Central memory CD8-positive, alpha-beta T cell (primary cell): Measurements from ENCODE around the gene CHAF1B.

Experiments used
- ATAC-seq: fragments of 150-1000 bp; cut with Tn5 transposase; replicated peaks from 2 replicates; pipeline ENCODE4 v1.10.0; 2022; ENCODE audit warnings: mild to moderate bottlenecking, moderate FRiP score, moderate number of reproducible peaks; ENCODE audit not compliant: poor library complexity, severe bottlenecking; ENCODE audit errors: extremely low read depth
- DNase-seq, 2 donors: peaks; one replicate each; pipeline ENCODE4 v3.0.0; 2021; ENCODE audit warnings: low spot score in 2 of 2
- H3K27ac Mint-ChIP-seq: one replicate; pipeline ENCODE4 v1.8.0; 2022; ENCODE audit warnings: low read depth, mild to moderate bottlenecking, moderate library complexity, mixed read lengths
- H3K27me3 Mint-ChIP-seq: one replicate; pipeline ENCODE4 v1.8.0; 2022; ENCODE audit warnings: mixed read lengths
- H3K36me3 Mint-ChIP-seq: one replicate; pipeline ENCODE4 v1.8.0; 2022; ENCODE audit warnings: mild to moderate bottlenecking, moderate library complexity, mixed read lengths; ENCODE audit not compliant: insufficient read depth
- H3K4me1 Mint-ChIP-seq: one replicate; pipeline ENCODE4 v1.8.0; 2022; ENCODE audit warnings: mixed read lengths
- H3K4me3 Mint-ChIP-seq: one replicate; pipeline ENCODE4 v1.8.0; 2022; ENCODE audit warnings: mild to moderate bottlenecking, moderate library complexity, mixed read lengths
- H3K9me3 Mint-ChIP-seq: one replicate; pipeline ENCODE4 v1.8.0; 2022; ENCODE audit warnings: mixed read lengths

The CHAF1B gene

DNA sequence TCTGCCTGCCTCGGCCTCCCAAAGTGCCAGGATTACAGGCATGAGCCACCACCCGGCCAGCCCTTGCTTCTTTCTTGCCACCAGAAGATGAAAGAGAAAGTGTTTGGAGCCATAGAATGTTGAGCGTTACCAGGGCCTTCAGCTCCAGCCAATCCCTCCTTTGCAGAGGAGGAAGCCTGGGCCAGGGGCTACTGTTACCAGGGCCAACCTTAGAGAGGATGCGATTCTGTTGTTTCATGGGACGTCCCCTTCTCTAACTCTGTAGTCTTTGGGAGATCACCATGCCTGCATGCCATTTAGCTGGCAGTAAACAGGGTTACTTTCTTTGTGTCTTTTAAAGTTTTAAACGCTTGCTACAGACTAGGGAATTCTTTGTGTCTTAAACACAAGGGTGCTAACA, 49.0 kb downstream of the CHAF1B start:
- ATAC-seq, result no peak
- no peaks in the 10 kb centered on the region for H3K9me3 Mint-ChIP-seq

DNA sequence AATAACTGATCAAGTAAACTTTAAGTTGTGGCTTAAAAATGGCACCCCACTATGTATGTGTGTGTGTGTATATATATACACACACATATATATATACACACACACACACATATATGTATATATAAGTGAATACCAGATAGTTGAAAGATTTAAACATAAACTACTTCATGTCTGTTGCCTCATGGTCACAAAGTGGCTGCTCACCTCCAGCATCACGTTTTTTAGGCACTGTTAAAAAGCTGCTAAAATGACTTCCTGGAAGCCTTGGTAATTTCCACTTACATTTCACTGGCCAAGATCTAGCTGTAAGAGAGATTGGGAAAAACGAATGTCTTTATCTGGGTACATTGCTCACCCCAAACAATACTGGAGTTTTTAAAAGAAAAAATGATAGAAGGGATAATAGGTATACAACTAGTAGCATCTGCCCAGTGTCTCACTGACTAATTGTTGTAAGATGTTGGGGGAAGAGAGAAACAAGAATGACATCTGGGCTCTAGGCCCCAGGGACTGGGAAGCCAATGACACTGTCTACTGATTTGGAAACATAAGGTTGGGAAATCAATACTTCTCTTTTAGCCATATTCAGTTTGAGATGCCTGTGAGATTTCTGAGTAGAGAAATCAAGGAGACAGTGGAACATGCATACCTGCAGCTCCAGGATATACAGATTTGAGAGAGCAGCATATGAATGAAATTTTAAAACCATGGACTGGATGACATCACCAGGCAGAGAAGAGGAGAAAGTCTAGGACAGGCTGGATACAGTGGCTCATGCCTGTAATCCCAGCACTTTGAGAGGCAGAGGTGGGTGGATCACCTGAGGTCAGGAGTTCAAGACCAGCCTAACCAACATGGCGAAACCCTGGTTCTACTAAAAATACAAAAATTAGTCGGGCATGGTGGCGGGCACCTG, 51.9 kb downstream of the CHAF1B start:
- H3K9me3 Mint-ChIP-seq, result no peaks in the 10 kb centered on the region
- H3K27me3 Mint-ChIP-seq, result peaks cover 29% of the 10 kb centered on the region
- no peak for ATAC-seq
- no peak overlapping the region for H3K4me3 Mint-ChIP-seq
- H3K27ac Mint-ChIP-seq, result no peak overlapping the region
- DNase-seq, result no peak
- H3K36me3 Mint-ChIP-seq, result no peaks in the 10 kb centered on the region
- no peaks in the 10 kb centered on the region for H3K4me1 Mint-ChIP-seq

More for the DNA sequence above, 49.0 kb downstream of the CHAF1B start:
- peaks cover 15% of the 10 kb centered on the region for H3K4me1 Mint-ChIP-seq
- H3K4me3 Mint-ChIP-seq, result no peak overlapping the region
- no peak overlapping the region for H3K27ac Mint-ChIP-seq
- peaks cover 33% of the 10 kb centered on the region for H3K27me3 Mint-ChIP-seq
- H3K36me3 Mint-ChIP-seq, result no peaks in the 10 kb centered on the region
- DNase-seq, result no peak

DNA sequence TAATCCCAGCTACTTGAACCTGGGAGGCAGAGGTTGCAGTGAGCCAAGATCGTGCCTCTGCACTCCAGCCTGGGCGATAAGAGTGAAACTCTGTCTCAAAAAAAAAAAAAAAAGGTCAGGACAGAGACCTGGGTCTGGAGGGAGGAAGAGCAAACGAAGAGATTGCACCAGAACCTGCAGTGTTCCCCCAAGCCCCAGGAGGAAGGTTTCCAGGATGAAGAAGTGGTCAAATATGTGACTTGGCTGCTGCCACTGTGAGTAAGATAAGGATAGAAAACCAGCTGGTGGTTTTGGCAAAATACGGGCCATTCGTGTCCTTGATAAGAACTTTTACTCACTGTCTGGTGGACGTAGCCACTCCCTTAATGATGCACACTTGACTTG, 52.5 kb downstream of the CHAF1B start:
- H3K9me3 Mint-ChIP-seq, result no peaks in the 10 kb centered on the region
- H3K4me3 Mint-ChIP-seq, result no peak overlapping the region
- ATAC-seq (no peak), DNase-seq (no peak)
- H3K36me3 Mint-ChIP-seq, result no peaks in the 10 kb centered on the region
- no peak overlapping the region for H3K27ac Mint-ChIP-seq
- peaks cover 29% of the 10 kb centered on the region for H3K27me3 Mint-ChIP-seq
- no peaks in the 10 kb centered on the region for H3K4me1 Mint-ChIP-seq

DNA sequence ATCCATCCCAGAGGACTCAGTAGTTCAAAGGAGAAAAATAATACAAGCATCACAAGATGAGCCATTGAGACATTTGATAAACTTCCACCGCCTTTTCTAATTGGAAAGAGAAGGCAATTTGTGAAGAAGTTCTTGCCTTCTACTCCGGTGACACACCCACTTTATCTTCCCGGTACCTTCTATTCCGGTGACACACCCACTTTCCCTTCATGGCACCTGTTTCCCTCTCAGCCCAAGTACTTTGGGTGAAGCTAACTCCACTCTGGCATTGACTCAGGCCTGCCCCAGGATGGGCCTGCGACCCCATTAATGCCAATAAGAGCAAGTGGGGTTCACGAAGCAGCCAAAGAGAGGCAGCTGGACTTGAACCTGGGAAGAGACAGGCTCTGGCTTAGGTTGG, 56.5 kb downstream of the CHAF1B start:
- Mint-ChIP-seq H3K4me3 (no peak overlapping the region), H3K4me1 (no peaks in the 10 kb centered on the region), H3K36me3 (no peaks in the 10 kb centered on the region), H3K9me3 (no peaks in the 10 kb centered on the region), H3K27me3 (peaks cover 31% of the 10 kb centered on the region), H3K27ac (no peak overlapping the region)
- no peak for DNase-seq
- no peak for ATAC-seq

DNA sequence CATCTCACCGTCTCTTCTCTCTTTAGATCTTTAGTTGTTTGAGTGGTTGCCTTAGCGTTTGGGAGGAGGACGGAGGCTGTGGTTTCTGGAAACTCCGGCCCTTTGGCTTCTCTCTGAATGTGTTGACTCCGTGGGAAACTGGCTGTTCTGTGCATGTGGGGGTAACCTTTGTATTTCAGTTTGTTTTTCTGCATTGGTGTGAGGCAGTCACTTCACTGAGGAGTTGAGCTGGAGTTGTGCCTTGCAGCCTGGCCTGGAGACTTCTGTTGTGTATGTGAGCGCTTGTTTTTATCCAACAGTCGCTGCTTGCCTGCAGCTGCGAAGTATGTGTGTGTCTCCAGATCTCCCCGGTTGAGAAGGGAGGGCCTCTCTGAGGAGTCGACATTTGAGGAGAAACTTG, 61.1 kb downstream of the CHAF1B start:
- H3K36me3 Mint-ChIP-seq, result no peaks in the 10 kb centered on the region
- DNase-seq (no peak), ATAC-seq (no peak)
- no peak overlapping the region for H3K27ac Mint-ChIP-seq
- H3K9me3 Mint-ChIP-seq, result no peaks in the 10 kb centered on the region
- H3K4me1 Mint-ChIP-seq, result no peaks in the 10 kb centered on the region
- peaks cover 39% of the 10 kb centered on the region for H3K27me3 Mint-ChIP-seq
- H3K4me3 Mint-ChIP-seq, result no peak overlapping the region

DNA sequence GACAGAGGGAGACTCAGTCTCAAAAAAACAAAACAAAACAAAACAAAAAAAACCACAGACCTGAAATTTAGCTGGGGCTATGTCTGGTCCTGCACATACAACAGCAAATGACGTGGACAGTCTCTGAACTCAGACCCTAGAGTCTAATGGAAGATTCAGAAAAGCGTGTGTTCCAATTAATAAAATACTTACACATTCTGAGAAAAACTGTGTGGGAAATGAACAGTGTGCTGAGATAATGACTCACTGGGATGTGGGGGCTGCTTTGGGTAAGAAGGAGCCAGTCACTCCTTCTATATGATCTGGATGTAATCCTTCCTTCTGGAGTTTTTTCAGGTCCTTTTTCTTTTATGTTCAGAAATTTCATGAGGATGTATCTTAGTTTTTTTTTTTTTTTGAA, 65.3 kb downstream of the CHAF1B start:
- ATAC-seq, result no peak
- Mint-ChIP-seq H3K36me3 (no peaks in the 10 kb centered on the region), H3K9me3 (no peaks in the 10 kb centered on the region), H3K27me3 (peaks cover 30% of the 10 kb centered on the region), H3K4me3 (no peak overlapping the region), H3K27ac (no peak overlapping the region), H3K4me1 (no peaks in the 10 kb centered on the region)
- DNase-seq, result no peak

DNA sequence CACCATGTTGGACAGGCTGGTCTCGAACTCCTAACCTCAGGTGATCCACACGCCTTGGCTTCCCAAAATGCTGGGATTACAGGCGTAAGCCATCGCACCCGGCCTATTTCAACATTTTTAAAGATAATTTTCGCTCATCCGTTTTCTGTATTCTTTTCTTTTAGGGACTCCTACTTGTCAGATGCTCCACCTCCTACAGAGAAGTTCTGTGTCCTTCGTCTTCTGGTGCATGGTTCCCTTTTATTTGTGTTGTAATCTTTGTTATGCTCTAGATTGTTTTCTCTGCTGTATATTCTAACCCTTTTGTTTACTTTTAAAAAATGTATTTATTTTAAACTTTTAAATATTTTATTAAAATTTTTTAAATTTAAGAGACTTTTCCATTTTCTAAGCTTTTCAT, 66.3 kb downstream of the CHAF1B start:
- H3K27me3 Mint-ChIP-seq, result peaks cover 33% of the 10 kb centered on the region
- H3K9me3 Mint-ChIP-seq, result no peaks in the 10 kb centered on the region
- H3K4me3 Mint-ChIP-seq, result no peak overlapping the region
- no peaks in the 10 kb centered on the region for H3K4me1 Mint-ChIP-seq
- H3K27ac Mint-ChIP-seq, result no peak overlapping the region
- H3K36me3 Mint-ChIP-seq, result no peaks in the 10 kb centered on the region
- no peak for ATAC-seq
- no peak for DNase-seq

DNA sequence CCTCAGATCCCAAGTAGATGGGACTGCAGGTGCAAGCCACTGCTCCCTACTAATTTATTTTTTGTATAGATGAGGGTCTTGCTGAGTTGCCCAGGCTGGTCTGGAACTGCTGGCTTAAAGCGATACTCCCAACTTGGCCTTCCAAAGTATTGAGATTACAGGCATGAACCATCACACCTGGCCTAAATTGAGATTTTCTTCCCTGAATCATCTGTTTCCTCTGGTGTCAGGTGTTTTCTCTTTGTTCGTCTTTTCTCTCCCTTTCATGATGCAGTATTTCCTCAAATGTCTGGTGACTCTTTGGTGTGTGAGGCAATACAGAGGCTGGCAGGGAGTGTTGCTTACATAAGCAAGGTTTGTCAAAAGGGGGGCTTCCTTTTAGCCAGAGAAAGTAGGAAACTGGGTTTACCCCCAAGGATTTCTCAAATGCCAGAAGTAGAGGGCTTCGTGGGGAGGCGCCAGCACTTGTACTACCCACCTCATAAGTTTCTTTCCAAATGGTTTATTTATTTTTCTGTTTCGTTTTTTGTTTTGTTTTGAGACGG, 67.2 kb downstream of the CHAF1B start:
- peaks cover 24% of the 10 kb centered on the region for H3K27me3 Mint-ChIP-seq
- no peak for DNase-seq
- no peaks in the 10 kb centered on the region for H3K4me1 Mint-ChIP-seq
- H3K36me3 Mint-ChIP-seq, result no peaks in the 10 kb centered on the region
- H3K4me3 Mint-ChIP-seq, result no peak overlapping the region
- no peak for ATAC-seq
- no peaks in the 10 kb centered on the region for H3K9me3 Mint-ChIP-seq
- H3K27ac Mint-ChIP-seq, result no peak overlapping the region

DNA sequence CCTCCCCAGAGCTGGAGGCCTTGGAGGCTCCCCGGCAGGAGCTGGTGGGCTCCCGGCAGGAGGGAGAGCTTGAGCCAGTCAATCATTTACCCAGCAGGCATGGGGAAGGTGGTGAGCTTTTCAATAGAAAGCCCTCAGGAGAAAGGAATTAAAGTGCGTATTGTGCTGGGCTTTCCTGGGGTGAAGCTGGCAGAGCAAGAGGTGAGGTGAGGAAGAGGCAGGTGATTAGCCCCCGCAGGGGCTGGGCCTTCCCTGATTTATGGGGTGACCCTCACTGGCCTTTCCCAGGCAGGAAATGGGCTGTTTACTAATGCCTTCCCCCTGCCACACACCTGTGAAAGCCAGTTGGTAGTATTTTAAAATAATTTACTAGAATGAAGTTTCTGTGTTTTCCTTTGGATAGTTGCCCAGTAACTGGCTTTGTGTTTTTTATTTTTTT, 68.9 kb downstream of the CHAF1B start:
- H3K4me1 Mint-ChIP-seq, result no peaks in the 10 kb centered on the region
- DNase-seq, result no peak
- H3K4me3 Mint-ChIP-seq, result no peak overlapping the region
- H3K9me3 Mint-ChIP-seq, result no peaks in the 10 kb centered on the region
- peaks cover 23% of the 10 kb centered on the region for H3K27me3 Mint-ChIP-seq
- H3K27ac Mint-ChIP-seq, result no peak overlapping the region
- H3K36me3 Mint-ChIP-seq, result no peaks in the 10 kb centered on the region
- no peak for ATAC-seq

DNA sequence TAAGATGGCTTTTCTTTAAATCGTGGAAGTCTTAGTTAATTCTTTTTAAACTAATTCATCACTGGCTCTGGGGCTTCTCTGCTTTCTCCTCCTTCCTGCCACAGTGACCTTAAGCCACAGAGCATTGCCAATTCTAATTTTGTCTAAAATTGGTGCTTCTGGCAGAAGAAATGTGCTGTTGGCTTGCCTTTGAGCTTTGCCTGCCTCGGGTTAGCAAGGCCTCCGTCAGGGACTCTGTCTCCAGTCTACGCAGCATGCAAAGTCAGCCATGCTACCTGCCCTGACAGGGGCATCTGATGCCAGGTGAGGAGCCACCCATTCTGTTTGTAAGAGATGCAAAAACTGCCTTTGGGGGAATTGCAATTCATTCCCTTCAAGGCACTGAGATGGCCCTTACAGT, 69.5 kb downstream of the CHAF1B start:
- no peaks in the 10 kb centered on the region for H3K36me3 Mint-ChIP-seq
- ATAC-seq (no peak), DNase-seq (no peak)
- H3K27ac Mint-ChIP-seq, result no peak overlapping the region
- H3K4me3 Mint-ChIP-seq, result no peak overlapping the region
- no peaks in the 10 kb centered on the region for H3K4me1 Mint-ChIP-seq
- H3K27me3 Mint-ChIP-seq, result peaks cover 23% of the 10 kb centered on the region
- H3K9me3 Mint-ChIP-seq, result no peaks in the 10 kb centered on the region

DNA sequence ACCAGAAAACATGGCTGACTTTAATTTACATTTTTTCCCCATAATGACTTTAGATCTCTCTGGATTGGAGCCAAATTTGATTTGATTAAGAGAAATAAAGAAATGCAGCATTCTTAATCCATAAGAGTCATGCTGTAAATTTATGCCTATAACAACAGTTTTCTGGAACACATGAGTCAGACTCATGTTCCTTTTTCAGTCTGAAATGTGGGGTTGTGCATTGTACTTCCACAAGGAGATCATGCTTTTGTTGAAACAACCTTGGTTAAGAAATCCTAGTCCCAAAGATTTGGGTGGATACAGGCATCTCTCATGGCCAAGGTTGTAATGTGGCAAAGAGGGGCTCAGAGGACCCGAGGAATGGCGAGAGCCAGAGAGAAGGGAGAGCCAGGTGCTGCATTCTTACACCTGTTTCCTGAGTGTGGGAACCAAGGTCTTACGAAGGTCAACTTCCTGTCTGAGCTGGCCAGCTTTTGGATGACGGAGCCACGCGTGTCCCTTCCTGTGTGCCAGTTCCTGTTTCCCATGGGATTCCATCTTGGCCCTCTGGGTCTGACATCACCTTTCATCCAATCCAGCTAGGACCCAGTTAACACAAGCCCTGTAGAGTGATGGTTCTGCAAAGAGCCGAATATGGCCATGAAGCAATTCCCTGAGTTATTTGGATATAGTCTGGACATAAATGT, 71.7 kb downstream of the CHAF1B start:
- Mint-ChIP-seq H3K27ac (no peak overlapping the region), H3K27me3 (peaks cover 35% of the 10 kb centered on the region), H3K9me3 (no peaks in the 10 kb centered on the region), H3K4me3 (no peak overlapping the region), H3K36me3 (no peaks in the 10 kb centered on the region), H3K4me1 (no peaks in the 10 kb centered on the region)
- ATAC-seq (no peak), DNase-seq (no peak)

DNA sequence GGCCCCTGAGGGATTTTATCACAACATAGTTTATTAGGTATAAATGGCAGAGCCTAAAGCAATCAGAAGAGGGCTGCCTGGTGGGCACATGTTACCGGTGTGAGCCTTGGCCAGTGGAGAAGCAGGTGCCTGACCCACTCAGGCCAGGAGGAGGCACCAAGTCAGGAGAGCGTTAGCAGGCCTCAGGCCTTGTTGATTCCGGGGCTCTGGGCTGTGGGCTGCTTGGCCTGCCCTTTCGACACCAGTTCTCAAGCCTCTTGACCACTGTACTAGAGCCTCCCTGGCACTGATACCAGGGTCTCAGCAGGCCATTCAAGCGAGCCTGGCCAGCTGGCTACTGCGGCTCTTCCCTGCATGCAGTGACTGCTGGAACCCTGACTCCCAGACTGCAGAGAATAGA, 73.9 kb downstream of the CHAF1B start:
- Mint-ChIP-seq H3K9me3 (no peaks in the 10 kb centered on the region), H3K4me1 (no peaks in the 10 kb centered on the region), H3K27me3 (peaks cover 40% of the 10 kb centered on the region), H3K4me3 (no peak overlapping the region), H3K36me3 (no peaks in the 10 kb centered on the region), H3K27ac (no peak overlapping the region)
- DNase-seq (no peak), ATAC-seq (no peak)

DNA sequence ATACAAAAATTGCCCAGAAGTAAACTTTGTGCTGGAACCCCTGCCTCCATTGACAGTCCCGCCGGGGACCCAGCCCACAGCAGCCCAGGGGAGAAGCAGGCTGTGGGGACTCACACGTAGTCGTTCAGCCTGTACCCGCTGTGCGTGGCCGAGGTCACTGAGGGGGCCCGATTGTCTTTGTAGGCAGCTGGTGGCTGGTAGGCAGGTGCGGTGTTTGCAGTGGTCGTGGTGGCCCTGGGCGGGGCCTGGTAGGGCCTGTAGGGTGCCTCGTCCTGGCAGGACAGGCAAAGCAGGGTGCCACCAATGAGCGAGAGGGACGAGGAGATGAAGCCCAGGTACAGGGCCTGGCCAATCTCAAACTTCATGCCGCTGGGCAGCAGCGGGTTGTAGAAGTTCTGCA, 75.7 kb downstream of the CHAF1B start:
- no peak overlapping the region for H3K4me3 Mint-ChIP-seq
- H3K27me3 Mint-ChIP-seq, result peaks cover 50% of the 10 kb centered on the region
- H3K4me1 Mint-ChIP-seq, result no peaks in the 10 kb centered on the region
- H3K9me3 Mint-ChIP-seq, result no peaks in the 10 kb centered on the region
- DNase-seq (no peak), ATAC-seq (no peak)
- H3K36me3 Mint-ChIP-seq, result no peaks in the 10 kb centered on the region
- no peak overlapping the region for H3K27ac Mint-ChIP-seq
